LoVo (cell line): ENCODE results near the gene SRP68.
A peak's percentile ranks its signal among the peaks of the same experiment; 100 is the strongest.
"Not testable (repeated sequence)": the region's sequence is repeated elsewhere in the genome, so short reads cannot be mapped to it uniquely, and the experiment has no call there.

Source experiments
- DNase-seq: peaks from one replicate; pipeline ENCODE4 v3.0.0-alpha.2; 2016; ENCODE audit warnings: low spot score

SRP68 gene

DNA sequence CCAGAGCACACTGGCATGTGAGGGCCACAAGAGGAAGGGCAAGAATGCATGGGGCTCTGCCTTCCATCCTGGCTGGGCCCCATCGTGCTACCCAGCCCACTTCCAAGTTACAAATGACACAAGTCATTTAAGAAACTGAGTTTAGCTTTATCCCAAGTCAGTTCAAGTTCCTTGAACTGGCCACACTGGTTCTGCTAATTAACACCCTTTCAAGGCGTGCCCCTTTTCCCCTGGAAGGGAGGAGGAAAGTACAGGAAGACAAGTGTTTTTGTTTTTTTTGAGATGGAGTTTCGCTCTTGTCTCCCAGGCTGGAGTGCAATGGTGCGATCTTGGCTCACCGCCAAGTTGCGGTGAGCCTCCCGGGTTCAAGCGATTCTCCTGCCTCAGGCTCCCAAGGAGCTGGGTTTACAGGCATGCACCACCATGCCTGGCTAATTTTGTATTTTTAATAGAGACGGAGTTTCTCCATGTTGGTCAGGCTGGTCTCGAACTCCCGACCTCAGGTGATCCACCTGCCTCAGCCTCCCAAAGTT lies 27.8 kb downstream of the SRP68 start:
- not testable (repeated sequence) for DNase-seq

DNA sequence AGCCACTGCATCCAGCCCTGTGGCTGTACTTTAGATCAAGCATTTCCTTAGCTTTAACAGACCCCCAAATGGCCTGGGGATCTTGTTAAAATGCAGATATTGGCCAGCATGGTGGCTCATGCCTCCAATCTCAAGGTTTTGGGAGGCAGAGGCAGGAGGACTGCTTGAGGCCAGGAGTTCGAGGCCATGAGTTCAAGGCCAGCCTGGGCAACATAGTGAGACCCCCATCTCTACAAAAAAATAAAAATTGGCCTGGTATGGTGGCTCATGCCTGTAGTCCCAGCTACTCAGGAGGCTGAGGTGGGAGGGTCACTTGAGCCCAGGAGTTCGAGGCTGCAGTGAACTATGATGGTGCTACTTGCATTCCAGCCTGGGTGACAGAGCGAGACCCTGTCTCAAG lies 29.4 kb downstream of the SRP68 start:
- DNase-seq, result not testable (repeated sequence)

DNA sequence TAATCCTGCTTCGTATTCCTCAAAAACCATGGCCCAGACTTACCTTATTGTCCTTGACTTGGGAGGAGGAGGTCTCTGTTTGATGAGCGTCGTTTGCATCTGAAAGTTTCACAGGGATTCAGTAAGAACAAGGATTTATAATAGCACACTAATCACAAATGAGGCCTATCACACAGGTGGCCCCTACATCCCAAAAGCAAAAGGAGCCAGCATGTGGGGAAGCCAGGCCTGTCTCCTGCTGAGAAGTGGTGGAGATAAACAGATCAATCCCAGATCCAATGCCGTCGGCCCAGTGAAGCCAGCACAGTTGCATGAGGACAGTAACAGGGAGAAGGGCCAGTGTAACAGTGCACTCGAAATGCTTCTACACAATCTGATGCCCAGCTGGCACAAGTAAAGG lies 31.9 kb downstream of the SRP68 start:
- no peak for DNase-seq

DNA sequence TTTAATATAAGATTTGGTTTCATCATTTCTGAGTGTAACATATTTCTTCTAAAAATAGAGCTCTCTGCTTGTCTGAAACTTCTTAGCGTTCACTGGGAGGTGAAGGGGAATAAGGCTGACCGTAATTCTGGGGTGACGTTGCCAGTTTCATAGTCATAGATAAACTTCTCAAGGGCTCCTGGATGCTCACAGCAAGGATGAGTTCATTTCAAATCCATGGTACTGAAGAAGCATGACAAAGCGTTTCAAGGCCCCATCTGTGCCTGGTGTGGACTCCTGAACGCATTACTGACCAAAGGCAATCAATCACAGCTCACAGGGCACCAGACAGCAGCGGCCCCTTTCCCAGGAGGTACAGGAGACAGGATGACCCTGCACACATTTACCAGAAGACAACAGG lies 33.2 kb downstream of the SRP68 start:
- no peak for DNase-seq

DNA sequence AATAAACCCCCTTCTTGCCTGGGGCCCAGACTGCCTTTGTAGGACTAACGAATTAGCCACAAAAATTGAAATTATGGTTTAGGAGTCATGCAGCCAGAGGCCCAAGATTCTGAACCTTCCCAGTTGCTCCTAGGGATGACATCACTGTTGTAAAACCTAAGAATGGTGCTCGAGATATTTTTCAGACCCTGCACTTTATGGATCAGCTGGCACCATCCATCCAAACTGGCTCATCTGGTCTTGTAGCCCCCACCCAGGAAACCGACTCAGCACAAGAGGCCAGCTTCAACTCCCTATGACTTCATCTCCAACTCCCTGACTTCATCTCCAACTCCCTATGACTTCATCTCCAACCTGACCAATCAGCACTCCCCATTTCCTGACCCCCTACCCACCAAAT lies 34.3 kb downstream of the SRP68 start:
- DNase-seq, result no peak

DNA sequence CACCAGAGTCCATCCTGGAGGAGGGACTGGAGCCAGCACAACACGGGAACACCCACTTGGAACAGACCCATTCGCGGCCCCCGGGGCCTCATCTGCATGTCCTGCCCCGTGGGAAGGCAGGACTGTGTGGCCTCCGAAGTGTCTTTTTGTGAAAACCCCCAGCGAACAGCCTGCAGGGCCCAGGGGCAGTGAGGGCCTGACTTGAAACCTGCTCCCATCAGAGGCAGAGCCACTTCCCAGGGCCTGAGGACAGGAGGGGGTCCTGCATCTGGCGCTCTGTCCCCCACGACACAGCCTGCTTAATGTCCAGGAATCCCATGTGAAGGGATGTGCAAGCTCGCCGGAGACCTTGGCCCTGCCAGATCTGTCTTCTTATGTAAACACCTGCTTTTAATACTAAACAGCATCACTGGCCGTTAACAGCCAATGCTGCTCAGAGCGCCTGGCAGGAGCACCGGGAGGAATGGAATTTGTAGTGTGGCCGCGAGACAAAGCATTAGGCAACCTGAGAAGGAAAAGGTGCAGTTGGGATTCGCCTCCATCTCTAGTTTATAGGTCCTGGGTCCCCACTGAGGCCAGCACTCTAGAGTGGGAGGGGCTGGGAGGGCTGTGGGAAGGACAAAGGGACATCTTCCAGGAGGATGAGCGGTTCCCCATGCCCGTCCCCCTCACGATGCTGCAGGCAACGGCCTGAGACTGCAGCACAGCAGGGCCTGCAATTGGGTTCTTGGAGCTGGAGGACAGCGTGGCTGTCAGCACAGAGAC lies 35.6 kb downstream of the SRP68 start:
- DNase-seq, result no peak

DNA sequence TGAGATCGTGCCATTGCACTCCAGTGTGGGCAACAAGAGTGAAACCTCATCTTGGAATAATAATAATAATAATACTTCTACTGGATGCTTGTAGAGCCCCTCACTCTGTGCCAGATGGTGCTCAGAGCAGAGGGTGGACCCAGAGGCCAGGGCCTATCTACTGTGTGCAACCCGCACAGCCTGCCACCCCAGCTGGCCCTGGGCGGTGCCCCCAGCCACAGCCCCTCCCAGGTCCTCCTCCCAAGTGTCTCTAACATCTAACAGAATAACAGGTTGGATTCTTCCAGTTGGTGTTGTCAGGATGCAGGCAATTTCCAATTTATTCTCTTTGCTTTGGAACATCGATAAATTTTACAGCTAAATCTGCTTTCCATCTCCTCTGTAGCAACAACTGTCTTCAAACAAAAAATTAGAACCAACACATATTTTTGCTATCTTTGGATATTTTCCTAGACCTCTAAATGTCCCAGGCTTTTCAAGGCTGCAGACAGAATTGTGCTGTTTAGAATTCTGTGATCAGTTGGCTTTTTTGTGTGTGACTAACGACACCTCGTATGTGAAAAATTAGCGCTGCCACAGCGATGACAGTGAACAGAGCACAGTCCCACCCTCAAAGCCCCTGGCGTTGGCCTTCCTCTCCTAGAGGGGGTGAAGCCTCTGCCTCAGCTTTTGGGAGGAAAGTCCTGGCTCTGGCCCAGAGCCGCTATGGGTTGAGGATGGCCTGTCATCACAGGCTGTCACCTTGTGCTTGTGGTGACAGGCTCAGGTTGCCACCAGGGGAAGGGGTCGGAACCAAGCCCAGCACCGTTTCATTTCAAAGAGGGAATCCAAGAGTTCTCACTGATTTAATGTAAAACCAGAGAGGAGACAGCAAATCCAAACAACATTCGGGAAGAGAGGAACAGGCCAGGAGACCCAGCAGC lies 37.6 kb downstream of the SRP68 start:
- DNase-seq, result no peak

DNA sequence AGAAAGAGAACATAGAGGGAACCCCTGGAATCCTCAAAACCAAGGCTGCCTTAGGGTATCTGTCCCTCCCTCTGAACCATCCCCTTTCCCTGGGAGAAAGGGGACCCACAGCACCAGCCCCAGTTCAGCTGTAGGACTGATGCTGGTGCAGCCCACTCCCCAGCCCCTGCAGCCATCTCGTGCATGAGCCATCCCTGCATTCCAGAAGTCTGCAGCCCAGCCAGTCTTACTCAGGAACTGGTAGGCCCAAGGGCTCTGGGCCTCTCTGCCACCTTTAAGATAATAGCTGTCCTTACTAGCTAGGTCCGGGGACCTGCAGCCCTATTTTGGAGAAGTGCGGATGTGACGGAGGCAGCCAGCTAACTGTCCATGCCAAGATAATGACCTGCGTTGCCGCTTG lies 39.2 kb downstream of the SRP68 start:
- no peak for DNase-seq

DNA sequence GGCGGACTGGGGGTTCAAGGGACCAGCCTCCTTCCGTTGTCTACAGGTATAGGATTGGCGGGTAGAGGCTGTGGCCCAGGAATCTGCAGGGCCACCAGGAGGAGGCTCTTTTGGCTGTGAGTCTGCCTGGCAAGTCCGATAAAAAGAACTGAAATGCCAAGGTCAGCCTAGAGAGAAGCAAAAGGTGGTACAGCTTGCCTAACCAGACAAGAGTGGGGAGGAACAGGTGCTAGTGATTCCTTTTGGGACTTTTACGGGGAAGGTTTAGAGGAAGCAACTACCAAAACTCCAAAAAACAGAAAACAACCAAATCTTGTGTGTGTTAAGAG lies 39.6 kb downstream of the SRP68 start:
- no peak for DNase-seq

DNA sequence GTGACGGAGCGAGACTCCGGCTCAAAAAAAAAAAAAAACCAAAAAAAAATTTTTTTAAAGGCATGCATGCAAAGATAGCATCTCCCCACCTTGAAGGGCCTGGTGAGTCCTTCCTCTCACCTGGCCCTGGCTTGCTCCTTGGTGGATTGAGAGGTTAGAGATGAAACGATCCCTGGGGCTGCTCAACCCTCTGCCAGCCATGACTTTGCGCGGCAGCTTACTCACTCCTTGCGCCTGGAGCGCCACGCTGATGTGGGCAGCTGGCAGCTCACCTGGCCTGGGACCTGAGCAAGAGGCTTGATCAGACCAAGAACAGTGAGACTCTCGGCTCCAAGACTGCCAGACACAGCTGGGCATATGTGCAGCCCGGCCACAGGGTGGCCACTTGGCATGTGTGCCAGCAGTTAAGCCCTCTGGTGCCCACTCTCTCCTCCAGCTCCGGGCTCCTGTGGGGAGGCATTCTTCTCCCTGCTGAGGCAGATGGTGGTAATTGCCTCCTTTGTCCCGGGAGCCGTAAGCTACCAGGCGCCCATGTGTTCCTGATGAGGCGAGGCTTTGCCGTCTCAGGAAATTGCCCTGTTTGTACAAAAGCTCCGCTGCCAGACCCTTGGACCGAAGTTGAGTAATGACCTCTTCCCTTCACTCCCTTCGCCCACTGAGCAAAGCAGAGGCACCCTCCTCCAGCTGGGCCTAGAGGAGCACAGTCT lies 40.1 kb downstream of the SRP68 start:
- DNase-seq, result no peak

DNA sequence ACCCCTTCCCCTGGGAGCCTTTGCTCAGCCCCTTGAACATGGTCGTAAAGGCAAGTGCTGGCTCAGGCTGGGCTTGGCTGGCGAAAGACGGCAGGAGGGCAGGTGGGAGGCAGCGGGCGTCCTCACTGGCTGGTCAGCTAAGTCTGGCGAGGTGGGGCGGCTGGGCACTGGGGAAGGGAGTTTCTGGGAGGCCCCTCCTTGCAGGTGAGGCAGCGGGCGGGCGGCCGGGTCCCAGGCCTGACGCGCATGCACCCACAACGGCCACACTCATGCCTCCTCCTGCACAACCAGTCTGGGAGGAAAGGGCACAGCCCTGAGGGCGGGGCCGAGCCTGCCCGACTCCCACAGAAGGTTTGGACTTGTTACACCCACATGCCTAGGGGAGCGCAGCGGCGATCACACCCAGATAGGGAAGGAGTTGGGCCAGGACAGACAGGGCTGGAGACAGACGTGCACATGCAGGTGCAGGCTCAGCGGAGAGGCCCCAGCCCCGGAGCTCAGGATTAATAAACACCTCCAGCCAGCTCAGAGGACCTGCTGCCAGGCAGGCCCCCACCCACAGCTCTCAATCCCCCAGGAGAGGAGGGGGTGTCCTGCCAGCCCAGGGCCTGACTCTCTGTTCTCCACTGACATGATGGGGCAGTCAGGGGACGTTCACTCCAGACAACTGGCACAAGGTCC lies 45.0 kb downstream of the SRP68 start, which contains the start of gene EVPL:
EVPL (minus strand) TSS at position 148 of the 681 bp plus-strand sequence; CDS start at position 40, 108 bp downstream.
- DNase-seq, result peak; percentile 92

DNA sequence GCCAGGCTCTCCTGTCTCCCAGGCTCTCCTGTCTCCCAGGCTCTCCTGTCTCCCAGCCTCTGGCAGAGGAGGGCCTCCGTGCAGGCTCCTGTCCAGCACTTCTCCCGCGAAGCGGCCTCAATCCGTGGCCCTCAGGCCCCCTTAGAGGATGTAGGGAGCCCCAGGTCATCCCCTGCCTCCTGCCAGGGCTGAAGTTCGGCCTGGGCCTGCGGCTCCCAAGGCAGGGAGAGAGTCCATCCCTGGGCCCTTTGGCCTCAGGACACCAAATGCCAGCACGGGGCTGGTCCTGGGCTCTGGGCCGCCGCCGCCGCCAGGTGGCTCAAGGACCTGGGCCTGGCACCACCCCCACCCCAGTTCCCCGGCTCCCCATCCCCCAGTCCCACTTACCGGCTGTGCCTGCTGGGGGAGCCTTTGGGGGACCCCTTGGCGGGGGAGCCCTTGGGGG lies 45.6 kb downstream of the SRP68 start:
- no peak for DNase-seq

DNA sequence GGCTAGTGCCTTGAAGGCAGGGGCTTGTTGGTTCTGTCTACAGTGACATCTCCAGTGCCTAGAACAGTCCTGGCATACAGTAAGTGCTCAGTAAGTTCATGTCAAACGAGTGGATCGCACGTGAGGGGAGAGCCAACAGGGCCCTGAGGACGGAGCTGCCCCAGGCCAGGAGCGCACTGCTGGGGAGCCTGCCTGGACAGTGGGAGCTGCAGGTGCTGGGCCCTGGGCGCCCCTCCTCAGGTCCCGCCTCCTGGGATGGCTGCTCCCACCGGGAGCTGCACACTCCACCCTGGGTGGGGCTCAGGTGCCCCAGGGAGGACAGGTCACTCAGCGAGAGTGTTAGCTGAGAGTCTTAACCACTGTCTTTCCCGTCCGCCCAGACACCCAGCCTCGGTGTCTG lies 47.0 kb downstream of the SRP68 start:
- no peak for DNase-seq

DNA sequence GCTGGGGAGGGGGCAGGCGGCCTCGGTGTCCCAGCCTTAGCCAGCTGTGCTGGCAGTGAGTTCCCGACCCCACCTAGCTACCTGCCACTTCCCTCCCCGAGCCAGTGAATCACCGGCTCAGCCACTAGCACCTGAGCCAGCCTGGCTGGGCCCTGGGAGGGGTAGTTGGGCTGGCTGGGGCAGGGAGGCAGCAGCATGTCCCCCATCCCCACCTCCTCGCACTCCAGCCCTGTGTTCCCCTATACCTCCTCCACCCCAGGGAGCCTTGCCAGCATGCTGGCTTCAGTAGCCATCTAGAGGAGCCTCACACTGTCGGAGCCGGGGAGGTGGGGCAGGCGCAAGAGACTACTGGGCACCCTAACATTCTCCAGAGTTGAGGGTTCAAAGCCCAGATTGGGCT lies 48.0 kb downstream of the SRP68 start:
- DNase-seq, result no peak

DNA sequence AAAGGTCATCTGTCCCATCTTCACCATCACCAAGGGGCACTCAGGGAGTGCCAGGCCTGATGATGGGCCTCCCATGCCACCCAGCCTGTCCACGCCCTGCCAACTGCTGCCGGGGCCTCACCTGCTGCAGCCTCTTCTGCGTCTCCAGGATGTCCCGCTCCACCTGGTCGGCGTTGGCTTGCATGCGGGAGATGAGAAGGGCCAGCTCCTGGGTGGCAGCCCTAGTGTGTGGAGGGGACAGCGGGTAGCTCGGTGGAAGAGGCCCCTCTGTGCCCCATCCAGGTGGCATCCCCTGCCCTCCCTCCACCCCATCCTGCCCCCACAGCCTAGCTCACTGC lies 48.4 kb downstream of the SRP68 start:
- DNase-seq, result no peak

DNA sequence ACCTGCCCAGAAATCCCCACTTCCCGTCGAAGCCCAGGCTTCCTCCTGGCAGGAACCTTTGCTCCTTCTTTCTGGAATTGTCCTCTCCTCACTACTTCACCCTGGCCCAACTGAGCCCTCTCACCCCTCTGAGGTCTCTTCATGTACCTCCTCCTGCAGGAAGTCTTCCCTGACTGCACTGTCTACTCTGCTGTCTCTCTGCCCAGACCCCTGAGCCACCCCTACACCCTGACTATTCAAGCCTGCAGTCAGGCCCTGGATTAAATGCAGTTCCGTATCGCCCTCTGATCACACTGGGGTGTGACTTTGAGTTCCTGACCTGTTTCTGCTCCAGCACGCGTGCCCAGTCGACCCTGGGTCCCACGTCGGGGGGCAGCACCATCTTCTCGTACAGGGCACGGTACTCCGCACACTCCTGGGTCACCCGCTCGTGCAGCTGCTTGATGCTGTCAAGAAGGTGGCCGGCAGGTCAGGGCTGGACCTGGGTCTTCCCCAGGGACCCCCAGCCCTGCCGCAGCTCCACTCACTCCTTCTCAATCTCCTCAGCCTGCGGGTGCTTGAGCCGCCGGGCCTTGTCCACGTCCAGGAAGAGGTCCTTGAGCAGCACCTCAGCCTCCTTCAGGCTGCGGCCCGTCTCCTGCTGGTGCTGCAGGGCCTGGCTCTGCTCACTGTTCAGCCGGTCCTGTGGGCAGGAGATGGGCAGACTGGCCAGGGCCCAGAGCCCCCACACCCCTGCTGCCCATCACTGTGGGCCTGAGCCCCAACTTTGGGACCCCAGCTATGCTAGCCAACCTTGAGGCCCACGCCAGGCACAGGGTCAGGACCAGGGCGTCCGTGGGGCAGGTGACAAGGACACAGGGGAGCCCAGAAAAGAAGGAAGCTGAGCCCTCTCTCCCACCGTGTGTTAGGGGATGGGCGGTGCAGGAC lies 49.1 kb downstream of the SRP68 start:
- no peak for DNase-seq

DNA sequence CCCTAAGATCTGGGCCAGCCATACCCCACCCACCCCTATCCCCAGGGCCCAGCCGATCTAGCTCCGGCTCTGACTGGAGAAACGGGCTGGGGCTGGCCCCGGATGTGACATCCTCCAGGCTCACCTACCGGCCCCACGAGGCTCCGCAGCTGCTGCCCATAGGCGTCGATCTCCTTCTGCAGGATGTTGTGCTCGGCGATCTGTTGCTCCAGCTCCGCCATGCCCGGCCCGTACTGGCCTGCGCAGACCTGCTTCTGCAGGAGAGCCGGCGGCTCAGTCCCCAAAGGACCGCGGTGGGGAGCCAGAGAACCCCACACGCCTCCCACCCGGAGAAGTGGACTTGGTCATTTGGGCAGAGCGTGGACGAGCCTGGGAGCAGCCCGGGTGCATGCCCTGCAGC lies 50.0 kb downstream of the SRP68 start:
- no peak for DNase-seq

DNA sequence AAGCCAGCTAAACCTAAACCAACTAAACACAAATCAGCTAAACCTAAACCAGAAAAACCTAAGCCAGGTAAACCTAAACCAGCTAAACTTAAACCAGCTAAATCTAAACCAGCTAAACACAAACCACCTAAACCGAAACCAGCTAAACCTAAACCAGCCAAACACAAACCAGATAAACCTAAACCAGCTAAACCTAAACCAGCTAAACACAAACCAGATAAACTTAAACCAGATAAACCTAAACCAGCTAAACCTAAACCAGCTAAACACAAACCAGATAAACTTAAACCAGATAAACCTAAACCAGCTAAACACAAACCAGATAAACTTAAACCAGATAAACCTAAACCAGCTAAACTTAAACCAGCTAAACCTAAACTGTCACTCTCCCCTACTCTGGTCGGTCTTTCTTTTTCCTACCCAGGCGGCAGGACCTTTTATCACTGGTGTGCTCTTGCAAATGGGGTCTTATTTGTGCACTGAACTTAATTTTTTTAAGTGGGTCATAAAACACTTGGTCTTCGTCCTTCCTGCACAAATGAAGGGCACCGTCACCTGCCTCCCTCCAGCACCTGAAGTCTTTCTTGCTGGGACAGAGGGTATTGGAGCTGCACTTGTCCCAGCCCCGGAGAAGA lies 52.4 kb downstream of the SRP68 start:
- no peak for DNase-seq

DNA sequence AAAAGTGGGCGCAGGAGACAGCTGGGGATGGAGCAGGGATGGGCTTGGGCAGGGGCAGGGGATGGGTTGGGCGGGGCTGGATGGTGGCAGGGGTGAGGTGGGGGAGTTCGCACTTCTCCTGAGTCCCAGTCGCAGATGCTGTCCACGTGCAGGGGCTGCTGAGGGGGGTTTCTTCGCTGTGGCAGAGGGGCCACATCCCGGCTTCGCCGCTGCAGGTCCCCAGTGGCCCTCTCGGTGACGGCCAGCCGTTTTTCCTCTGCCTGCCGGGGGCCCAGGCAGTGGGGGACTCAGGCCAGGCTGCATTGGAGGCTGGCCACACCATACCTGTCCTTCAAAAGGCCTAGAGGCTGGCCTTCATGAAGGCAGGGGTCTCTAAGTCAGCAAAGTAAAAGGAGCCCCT lies 53.5 kb downstream of the SRP68 start:
- no peak for DNase-seq

DNA sequence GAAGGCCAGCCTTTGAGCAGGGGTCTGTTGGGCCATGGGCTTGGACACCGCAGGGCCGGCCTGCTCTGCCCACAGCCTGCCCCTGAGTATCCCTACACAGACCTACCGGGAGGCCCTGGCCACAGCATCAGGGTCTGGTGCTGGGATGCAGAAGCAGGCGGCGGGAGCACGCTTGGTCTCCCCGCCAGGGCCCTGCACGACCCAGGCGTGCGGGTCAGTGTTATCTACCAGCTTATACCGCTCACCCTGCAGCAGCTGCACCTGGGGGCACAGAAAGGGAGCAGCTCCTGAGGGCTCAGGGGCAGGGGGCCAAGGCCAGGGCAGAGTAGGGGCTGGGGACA lies 54.0 kb downstream of the SRP68 start:
- no peak for DNase-seq
